HG02642 (cell line): Measurements from ENCODE around the gene MEG3.
"Not testable (repeated sequence)": the region's sequence is repeated elsewhere in the genome, so short reads cannot be mapped to it uniquely, and the experiment has no call there.

ENCODE experiments used
- ATAC-seq: cut with Tn5 transposase; IDR thresholded peaks from one replicate; pipeline ENCODE4 v1.9.1; 2021; ENCODE audit warnings: mild to moderate bottlenecking; ENCODE audit not compliant: unreplicated experiment, poor library complexity

MEG3 gene

DNA sequence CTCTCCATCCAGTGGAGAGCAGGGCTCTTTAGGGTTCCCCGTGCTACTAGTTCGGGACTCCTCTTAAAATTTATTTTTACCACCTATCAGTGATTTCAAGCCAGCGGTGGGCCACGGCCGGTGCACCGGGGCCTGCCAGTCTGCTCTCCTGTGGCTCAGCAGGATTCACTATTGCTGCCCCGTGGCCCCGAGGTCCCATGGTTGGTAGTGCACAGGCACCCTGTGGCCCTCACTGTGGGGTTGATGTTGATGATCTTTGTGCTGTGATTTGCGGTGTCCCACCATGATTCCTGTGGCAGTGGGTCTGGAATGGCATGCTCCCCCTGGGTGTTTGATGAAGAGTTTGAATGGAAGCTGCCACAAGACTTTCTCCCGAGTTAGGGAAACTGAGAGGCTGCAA is 12.6 kb upstream of the MEG3 start:
- no peak for ATAC-seq

DNA sequence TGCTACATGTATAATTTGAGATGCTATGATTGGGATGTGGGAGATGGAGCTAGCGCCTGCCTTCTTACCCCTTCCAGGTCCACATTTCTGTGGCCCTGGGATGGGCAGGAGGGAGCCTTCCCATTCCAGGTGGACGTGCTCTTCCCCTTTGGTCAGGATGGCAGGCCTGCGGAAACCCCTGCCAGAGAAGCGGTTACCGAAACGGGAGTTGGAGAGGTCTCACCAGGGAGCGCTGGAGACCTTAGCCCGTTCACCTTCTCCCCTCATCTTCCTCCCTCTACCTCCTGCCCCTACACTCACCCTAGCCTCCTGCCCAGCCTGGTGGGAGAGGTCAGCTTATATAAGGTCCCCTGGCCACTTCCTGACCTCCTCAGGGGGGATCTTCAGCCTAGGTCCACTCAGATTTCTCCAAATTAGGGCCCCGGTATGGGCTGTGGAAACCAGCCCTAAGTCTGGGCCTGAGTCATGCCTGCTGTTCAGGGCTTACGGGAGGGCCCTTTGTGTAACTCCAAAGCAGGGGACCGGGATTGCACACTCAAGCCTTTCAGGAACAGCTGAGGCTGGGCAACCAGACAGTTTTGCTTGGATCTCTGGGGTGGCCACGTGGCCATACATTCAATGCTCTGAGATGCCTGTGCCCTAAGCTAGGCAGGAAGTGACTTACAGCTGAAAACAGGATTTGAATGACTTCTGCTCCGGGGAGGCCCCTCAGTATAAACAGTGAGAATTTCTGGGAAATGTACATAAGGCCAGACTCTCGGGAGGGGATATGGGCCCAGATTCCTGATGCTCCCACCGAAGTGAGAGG is 10.2 kb upstream of the MEG3 start:
- ATAC-seq = no peak

DNA sequence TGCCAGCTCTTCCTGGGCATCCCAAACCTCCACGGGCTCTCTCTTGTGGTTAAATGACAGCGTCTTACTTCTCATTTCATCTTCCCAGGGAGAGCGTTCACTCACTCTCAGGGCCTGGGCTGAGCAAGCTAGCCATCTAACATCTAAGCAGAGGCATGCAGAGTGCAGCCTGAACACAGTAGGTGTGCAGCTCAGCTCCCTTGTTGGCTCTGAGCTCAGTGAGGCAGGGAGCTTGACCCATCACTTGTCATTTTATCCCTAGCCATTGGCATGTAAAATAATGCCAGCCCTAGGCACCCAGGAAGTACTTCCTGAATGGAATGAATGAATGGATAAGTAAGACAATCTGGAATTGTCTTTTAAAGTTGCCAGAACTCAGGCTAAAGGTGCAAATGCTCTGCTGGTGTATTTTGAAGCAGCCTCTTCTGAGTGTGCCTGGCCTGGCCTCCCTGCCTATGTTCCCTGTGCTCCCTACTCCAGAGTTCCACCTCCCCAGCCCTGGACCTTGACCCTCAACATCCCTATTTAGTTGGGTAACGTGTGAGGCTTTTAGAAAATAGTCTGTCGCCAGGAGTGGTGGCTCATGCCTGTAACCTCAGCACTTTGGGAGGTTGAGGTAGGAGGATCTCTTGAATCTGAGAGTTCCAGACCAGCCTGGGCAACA is 9.5 kb upstream of the MEG3 start:
- no peak for ATAC-seq

- ATAC-seq = no peak
Observed at GRCh38 chr14:100816950-100817901, 8.7 kb upstream of the MEG3 start.

GRCh38 chr14:100818221-100818699 is 7.7 kb upstream of the MEG3 start:
- ATAC-seq = no peak

- ATAC-seq = not testable (repeated sequence)
Observed at GRCh38 chr14:100818923-100819322, 7.0 kb upstream of the MEG3 start.

DNA sequence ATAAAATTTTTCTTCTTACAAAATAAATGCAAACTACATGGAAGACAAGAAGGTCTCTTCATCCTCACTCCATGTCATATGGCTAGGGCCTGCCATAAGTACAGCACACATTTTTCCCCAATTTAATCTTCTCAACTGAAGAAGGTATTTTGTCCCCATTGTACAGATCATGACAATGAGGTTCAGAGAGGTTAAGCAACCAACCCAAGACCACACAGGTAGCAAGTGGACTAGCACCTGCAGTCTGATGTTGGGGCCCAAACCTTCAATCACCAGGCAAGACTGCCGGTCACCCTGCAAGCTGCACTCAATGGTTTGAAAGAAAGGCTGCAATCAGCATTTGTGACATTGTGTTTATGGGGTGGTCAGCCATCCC is 6.5 kb upstream of the MEG3 start:
- no peak for ATAC-seq

- ATAC-seq = no peak
Observed at GRCh38 chr14:100819829-100820475, 6.0 kb upstream of the MEG3 start.

DNA sequence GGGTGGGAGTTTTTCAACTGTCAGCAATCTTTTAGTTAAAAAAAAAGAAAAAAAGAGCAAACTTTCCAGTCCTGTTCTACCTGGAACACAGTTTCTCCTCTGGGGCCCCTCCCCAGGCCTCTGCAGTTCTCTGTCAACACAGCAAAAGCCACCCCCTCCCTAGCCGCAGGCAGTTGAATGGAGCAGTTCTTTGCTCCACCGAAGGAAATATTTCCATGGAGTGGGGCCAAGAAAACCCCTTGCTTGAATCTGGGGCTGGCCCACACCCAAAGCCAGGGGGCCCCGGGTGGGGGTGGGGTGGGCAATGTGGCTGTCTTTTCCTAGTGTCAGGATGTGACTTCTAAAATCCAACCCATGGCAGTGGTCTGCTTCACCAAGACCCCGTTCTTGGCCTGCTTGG is 5.0 kb upstream of the MEG3 start:
- no peak for ATAC-seq

- ATAC-seq = no peak
Observed at GRCh38 chr14:100822013-100822412, 3.9 kb upstream of the MEG3 start.

DNA sequence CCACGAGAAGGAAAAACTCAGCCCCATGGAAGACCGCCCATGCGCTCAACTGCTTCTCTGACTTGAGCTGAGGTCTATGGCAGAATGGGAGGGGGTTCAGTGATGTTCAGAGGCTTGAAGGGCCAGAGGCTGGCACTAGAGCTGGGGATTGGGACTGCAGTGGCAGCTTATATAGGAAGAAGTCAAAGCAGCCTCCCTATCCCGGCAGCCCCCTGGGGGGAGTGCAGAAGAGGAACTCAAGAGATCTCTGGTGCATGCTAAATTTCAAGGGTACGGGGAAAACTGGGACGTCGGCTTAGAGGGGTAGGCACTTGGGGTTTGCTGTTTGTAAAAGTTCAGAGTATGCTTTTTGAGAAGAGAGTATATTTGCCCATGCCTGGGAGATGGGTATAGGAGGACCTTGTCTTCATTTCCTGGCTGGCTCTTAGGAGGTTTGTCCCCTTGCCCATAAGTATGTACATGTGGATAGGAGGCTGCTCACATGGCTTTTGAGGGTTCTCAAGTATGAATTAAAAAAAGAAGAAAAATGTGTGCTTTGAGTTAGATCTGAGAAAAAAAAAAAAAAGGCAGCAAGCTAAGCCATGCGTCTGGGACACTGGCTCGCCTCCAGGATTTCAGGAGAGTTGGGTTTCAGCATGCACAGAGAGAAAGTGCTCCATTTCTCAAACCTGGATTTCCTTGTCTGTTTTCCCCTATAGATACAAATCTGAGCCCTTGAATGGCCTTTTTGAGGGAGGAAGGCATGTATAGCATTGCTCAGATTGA is 3.2 kb upstream of the MEG3 start:
- no peak for ATAC-seq

- no peak for ATAC-seq
Observed at GRCh38 chr14:100823413-100824080, 2.4 kb upstream of the MEG3 start.

DNA sequence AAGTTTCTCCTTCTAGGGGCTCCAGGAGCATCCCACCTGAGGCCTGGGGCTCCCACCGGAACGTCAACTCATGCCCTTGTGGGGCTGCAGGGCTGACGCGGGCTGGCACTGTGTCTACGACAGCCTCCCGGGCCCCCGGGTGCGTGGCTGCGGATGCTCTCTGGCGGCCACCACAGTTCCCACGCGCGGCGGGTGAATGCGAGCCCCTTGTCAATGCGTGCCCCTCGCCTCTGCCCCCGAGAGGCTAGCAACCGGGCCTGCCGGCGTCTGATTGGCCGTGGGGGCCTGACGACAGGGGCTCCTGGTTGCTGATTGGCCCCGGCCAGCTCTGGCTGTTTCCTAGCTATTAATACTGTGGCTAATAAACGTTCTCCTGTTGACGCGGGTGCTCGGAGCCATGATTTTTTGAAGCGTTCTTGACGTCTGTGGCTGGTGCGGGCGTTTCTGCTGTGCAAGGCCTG is 1.8 kb upstream of the MEG3 start:
- ATAC-seq = no peak

DNA sequence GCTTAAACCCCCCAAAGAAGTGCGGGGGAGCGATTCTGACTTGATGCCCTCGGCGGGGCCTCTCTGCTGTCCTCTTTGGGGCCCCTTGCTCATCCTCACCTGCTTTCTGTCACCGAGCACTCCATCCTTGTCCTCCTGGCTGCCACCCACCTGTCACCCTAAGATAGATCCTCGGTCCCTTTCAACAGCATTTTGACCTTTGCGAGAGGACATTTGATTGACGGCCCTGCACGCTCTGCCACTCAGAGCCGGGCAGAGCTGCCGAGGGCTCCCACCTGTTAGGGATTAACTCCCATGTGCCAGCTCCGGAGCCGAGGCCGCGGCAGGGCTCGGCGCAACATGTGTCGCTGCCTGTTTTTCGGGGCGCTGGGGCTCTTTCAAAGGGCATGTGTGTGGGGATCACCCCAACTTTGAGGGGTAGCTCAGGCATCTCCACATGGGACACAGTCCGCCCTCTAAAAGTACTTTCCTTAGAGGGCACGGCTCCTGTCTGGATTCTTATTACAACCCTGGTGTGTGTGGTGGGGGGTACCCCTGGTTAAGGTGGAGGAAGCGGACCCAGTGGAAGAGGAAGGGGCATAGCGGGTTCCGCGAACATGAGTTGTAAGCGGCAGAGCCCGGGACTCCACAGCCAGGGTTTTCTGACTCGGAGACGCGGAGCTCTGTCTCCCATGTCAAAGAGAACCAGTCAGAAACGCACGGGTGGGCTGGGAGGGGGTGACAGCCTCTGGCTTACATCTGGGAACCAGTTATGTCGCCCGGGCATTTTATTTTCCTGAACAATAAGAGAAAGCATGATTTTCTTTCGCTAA is 811 bp upstream of the MEG3 start:
- ATAC-seq = no peak

DNA sequence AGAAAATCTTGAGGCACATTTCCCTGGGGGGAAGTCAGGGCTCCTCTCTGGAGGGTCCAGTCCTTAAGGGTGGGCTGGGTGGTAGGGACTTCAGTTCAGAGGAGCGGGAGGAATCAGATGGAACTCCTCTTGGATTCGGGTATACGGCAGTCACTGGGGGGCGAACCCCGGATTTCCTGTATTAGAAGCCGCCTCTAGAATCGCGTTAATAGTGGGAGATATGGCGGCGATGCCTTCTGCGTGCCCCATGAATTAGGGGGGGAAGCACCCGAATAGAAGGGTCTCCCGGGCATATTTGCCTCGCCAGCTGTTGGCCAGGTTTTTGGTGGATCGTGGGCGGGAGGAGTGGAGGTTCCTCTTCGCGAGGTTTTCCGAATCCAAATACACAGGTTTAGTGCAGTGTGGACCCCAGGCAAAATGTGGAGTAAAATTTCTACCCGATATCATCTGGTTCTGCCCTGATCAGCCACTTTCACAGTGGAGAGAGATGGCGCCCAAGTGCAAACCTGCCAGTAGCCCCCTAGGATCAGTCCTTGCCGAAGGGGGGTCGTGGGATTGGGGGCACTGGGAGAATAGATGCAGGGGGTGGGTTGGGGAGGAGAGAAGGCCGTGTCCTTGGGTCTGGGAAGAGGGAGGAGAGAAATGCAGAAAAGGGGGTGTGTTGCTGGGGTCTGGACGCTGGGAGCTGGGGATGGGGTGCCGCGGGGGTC is 628 bp downstream of the MEG3 start:
- ATAC-seq = no peak

- no peak for ATAC-seq
Observed at GRCh38 chr14:100827101-100828021, 1.4 kb downstream of the MEG3 start.
